Measurements from ENCODE around the gene CD82.
A peak's percentile ranks its signal among the peaks of the same experiment; 100 is the strongest.

The CD82 gene, protein sequence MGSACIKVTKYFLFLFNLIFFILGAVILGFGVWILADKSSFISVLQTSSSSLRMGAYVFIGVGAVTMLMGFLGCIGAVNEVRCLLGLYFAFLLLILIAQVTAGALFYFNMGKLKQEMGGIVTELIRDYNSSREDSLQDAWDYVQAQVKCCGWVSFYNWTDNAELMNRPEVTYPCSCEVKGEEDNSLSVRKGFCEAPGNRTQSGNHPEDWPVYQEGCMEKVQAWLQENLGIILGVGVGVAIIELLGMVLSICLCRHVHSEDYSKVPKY

GRCh38 chr11:44565211-44565952 is at the start of gene CD82:
TSS of gene CD82 (plus strand) at chr11:44565663. CDS start at chr11:44594663, 29,000 bp downstream.
- DNase-seq: peak; percentile 97

DNA sequence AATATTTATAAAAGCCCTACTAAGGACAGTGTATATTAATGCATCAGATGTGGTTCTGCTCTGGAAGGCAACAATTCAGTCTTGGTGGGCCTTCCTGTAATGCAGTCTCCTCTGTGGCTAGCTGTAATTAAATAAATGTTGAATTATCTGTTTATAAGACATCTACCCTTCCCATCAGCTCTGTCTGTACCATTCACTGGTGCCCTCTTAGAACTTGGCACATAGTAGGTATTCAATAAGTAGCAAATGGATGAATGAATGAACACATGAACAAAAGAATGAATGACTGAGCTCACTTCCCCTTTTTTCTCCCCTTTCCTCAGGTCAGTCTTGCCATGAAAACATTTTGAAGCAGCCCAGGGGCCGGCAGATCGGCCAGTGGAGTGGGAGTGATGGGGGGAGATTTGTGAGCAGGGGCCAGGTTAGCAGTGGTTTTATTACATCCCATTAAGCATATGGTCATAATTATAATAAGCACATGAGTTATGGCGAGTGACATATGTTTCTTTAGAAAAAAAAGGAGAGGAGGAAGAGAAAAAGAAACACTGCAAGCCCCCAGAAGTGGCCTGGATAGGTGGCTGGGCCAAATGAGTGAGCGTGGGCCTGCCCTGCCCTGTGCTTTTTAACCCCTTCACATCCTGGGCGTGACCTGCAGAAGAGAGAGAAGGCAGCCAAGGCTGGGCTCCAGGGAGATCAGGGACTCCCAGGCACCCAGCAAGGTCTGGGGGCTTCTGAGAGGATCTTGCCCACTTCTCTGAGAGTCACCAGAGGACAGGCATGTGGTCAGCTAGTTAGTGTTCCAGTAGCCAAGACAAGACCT is 48.6 kb upstream of the CD82 start:
- DNase-seq: no peak

- DNase-seq: no peak
Observed at GRCh38 chr11:44517541-44517940, 47.9 kb upstream of the CD82 start.

DNA sequence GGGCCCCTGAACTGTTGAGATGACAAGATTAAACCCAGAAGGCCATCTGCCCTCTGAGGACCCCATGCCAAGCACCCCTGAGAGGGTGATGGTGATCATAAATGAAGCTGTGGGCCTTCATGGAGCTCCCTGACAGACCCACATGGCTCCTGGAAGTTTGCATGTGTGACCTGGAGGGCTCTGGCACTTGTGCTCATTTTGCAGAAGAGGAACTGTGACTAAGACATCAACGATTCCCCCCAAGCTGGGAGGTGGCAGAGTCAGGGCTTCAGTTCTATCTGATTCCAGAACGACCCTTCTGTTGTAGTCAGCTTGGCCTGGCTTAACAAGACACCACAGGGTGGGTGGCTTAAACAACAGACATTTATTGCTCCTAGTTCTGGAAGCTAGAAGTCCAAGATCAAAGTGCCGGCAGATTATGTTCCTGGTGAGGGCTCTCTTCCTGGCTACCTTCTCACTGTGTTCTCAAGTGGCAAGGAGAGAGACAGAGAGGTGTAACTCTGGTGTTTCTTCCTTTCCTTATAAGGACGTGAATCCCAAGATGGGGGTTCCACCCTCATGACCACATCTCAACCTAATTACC is 46.4 kb upstream of the CD82 start:
- no peak for DNase-seq

- DNase-seq: no peak
Observed at GRCh38 chr11:44519989-44520737, 45.3 kb upstream of the CD82 start.

- DNase-seq: no peak
Observed at GRCh38 chr11:44521148-44521547, 44.3 kb upstream of the CD82 start.

- DNase-seq: no peak
Observed at GRCh38 chr11:44522294-44522693, 43.2 kb upstream of the CD82 start.

DNA sequence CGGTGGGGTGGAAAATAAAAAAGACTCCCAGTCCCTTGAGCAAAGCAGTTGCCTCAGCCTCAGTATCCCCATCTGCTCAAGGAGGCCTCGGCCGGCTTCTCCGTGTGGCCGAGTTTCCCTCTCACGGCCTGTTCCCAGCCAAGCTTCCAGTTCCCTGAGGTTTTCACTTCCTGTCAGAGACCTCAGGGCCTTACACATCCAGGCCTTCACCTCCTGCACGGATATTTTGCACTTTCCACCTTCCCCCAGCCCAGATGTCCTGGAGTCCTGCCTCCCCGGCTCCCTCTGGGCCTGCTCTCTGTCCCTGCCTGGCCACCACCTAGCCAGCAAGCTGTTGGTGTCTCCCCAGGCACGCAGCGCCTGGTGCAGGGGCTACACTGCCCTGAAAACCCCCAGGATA is 41.1 kb upstream of the CD82 start:
- no peak for DNase-seq

- no peak for DNase-seq
Observed at GRCh38 chr11:44524751-44525201, 40.7 kb upstream of the CD82 start.

DNA sequence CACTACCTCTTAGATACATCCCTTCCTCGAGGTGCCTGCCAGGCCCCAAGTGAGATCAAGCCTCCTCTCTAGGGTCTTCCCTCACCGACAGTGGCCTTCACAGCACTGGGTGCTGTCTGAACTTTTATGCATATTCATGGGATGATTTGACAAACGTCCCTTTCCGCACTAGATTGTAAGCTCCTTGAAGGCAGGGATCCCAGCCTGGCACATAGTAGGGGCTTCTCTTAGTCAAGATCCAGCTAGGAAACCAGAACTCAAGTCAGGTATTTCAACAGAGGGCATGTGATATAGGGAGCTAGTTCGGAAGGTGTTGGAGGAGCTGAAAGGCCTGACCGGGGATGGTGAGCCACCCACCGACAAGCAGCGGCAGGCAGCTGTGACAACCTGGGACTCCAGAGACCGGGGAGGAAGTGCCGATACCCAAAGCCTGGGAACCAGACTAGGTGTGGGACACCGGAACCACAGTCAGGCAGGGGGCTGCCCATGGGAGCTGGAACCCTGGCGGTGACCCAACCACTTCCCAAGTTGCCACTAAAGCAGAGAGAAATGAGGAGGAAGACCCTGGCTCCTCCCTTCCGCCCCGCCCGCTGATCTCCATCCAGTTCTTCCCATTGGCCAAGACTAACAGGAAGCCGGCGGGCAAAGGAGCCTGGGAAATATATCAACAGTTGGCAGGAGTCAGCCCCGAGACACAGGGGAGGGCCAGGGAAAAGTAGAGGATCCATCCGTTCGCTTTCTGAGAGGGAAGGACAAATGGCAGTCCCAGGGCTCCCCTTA is 39.8 kb upstream of the CD82 start:
- no peak for DNase-seq

- no peak for DNase-seq
Observed at GRCh38 chr11:44526438-44526837, 39.0 kb upstream of the CD82 start.

- no peak for DNase-seq
Observed at GRCh38 chr11:44527476-44527875, 38.0 kb upstream of the CD82 start.

- no peak for DNase-seq
Observed at GRCh38 chr11:44528103-44528502, 37.4 kb upstream of the CD82 start.

DNA sequence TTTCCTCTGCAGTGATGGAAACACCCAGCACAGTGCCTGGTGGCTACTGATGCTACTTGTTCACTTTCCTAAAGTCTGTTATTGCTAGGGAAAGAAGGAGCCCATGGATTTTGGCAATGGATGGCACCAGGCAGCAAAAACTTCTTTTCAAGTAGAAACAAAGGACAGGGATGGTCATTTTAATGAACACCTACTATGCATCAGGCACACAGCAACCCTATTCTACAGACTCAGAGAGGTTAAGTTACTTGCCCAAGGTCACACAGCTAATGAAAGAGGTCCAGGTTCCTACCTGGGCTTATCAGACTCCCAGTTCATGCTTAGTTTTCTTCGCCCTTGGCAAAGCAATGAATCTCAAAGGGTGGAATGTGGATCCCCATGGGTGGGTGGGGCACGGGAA is 36.9 kb upstream of the CD82 start:
- no peak for DNase-seq

DNA sequence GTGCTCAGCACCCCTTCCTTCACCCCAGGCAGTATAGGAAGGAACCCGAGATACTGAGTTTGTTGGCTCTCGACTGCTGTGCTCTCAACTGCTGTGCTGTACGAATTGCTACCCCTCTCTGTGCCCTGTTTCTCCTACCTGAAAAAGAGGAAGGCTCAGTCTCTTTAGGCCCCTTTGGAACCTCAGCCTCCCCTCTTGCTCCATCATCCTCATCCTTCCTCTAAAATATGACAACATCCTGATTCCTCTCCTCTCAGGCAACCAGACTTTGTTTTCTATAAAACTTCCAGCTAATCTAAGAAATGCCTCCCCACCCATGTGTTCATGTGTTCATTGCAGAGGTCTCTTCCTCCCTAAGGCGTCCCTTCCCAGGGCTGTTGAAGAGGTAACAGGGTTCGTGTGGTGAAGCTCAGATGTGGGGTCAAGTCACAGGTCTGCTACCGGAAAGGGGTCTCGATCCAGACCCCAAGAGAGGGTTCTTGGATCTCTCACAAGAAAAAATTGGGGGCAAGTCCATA is 35.5 kb upstream of the CD82 start:
- DNase-seq: no peak

DNA sequence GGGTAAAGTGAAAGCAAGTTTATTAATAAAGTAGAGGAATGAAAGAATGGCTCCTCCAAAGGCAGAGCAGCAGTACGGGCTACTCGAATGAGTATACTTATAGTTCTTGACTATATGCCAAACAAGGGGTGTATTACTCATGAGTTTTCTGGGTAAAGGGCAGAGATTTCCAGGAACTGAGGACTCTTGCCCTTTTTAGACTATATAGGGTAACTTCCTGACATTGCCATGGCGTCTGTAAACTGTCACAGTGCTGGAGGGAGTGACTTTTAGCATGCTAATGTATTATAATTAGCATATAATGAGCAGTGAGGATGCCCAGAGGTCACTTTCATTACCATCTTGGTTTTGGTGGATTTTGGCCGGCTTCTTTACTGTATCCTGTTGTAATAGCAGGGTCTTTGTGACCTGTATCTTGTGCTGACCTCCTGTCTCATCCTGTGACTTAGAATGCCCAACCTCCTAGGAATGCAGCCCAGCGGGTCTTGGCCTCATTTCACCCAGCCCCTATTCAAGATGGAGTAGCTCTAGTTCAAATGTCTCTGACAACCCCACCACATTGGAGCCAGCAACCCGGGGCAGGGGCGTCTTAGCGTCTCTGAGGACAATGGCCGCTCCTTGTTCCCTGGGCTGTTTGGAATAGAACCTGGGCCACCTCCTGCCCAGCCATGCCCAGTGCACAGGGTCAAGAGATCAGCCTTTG is 34.9 kb upstream of the CD82 start:
- no peak for DNase-seq

GRCh38 chr11:44531116-44531504 is 34.4 kb upstream of the CD82 start:
- DNase-seq: no peak

DNA sequence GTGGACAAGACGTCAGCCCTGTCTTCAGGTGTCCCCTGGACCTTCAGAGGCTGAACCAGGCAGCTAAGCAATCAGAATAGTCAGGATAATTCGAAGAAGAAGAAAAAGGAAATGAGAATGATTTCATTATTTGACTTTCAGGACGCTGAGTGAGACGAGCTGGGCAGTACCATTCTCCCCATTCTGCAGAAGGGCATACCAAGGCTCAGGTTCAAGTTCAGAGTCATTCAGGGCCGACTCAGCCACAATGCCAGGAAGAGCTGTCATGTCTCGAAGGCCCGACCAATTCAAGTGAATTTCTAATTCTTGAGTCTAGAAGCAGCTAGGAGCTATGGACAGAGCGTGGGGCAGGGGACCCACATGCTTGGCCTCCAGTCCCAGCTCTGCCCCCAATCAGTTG is 33.8 kb upstream of the CD82 start:
- DNase-seq: no peak

GRCh38 chr11:44532809-44533208 is 32.7 kb upstream of the CD82 start:
- DNase-seq: no peak

DNA sequence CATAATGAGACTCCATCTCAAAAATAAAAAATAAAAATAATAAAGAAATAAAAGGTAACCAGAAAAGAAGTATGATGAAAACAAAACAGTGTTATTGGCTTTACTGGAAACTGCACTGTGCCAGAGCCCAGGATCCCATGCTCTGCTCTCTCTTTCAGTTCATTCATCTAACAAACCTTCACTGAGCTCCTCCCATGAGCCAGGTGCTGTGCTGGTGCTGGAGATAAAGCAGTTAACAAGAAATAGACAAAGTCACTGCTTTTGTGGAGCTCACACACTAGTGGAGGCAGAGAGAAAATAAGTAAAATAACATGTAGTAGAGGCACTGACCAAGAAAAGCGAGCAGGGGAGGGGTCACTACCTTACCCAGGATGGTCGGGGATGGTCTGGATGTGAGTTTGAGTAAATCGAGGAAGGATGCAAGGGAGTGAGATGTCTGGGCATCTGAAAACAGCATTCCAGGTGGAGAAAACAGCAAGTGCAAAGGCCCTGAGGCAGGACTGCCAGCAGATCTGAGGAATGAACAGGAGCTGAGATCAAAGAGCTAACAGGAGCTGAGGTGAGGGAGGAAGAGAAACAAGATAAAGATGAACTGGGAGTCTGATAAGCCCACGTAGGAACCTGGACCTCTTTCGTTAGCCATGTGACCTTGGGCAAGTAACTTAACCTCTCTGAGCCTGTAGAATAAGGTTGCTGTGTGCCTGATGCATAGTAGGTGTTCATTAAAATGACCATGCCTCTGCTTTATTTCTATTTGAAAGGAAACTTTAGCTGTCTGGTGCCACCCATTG is 31.3 kb upstream of the CD82 start:
- no peak for DNase-seq
